WTC11 (cell line): Measurements from ENCODE around the gene COL5A1. TPM values are rescaled to one million over a fixed set of nuclear protein-coding genes. Genes with fewer than 3 reads are reported as not detected.

Experiments used
- ATAC-seq: fragments of 200-7000 bp; cut with Tn5 transposase; 2 replicates; pipeline ENCODE4 v1.10.0; 2021; ENCODE audit warnings: mild to moderate bottlenecking, moderate library complexity
- CTCF ChIA-PET: fragments of 300-600 bp; sonication (Branson Sonifier 250); formaldehyde crosslinking; loops from one replicate; lab custom pipeline; 2021; ENCODE audit warnings: antibody characterized with exemption; lab: Charles Lee
- POLR2A ChIA-PET: fragments of 350-600 bp; sonication (Branson Sonifier 250); formaldehyde crosslinking; loops from one replicate; lab custom pipeline; 2021; ENCODE audit warnings: antibody characterized with exemption; lab: Charles Lee
- DNase-seq: peaks from one replicate; pipeline ENCODE4 v3.0.0; 2021; ENCODE audit warnings: low spot score
- H3K27ac Mint-ChIP-seq: 2 replicates; pipeline ENCODE4 v1.8.0; 2021; ENCODE audit warnings: mixed read lengths
- H3K27me3 Mint-ChIP-seq: 2 replicates; pipeline ENCODE4 v1.8.0; 2021; ENCODE audit warnings: low read depth, mild to moderate bottlenecking, moderate library complexity, mixed read lengths
- H3K36me3 Mint-ChIP-seq: 2 replicates; pipeline ENCODE4 v1.8.0; 2021; ENCODE audit warnings: mixed read lengths
- H3K4me1 Mint-ChIP-seq: 2 replicates; pipeline ENCODE4 v1.8.0; 2022; ENCODE audit warnings: mixed read lengths
- H3K4me3 Mint-ChIP-seq: 2 replicates; pipeline ENCODE4 v1.8.0; 2021; ENCODE audit warnings: mild to moderate bottlenecking, moderate library complexity, mixed read lengths
- H3K9me3 Mint-ChIP-seq: 2 replicates; pipeline ENCODE4 v1.8.0; 2021; ENCODE audit warnings: mixed read lengths
- AFF4 ChIP-seq: sonication (generic); formaldehyde crosslinking; IDR thresholded peaks from 2 replicates; pipeline ENCODE4 v1.8.1; 2023; ENCODE audit warnings: mild to moderate bottlenecking, missing genetic modification reagents, borderline replicate concordance
- ATF6 ChIP-seq: sonication (generic); formaldehyde crosslinking; IDR thresholded peaks from 2 replicates; pipeline ENCODE4 v1.8.1; 2023; ENCODE audit warnings: mild to moderate bottlenecking, missing genetic modification reagents
- CDX4 ChIP-seq: fragments of 250-450 bp; sonication (Bioruptor Pico); IDR thresholded peaks from 2 replicates; pipeline ENCODE4 v1.9.0; 2021; ENCODE audit warnings: moderate library complexity, mild to moderate bottlenecking, inconsistent platforms, borderline replicate concordance
- E2F4 ChIP-seq: sonication (generic); formaldehyde crosslinking; IDR thresholded peaks from 2 replicates; pipeline ENCODE4 v1.8.1; 2022; ENCODE audit warnings: low read depth, mild to moderate bottlenecking, moderate library complexity, missing genetic modification reagents, borderline replicate concordance
- FOXK1 ChIP-seq: sonication (generic); formaldehyde crosslinking; IDR thresholded peaks from 2 replicates; pipeline ENCODE4 v1.8.0; 2022; ENCODE audit warnings: mild to moderate bottlenecking, moderate library complexity, missing genetic modification reagents
- FOXP1 ChIP-seq: sonication (generic); formaldehyde crosslinking; IDR thresholded peaks from 2 replicates; pipeline ENCODE4 v1.8.0; 2022; ENCODE audit warnings: missing genetic modification reagents, mild to moderate bottlenecking, moderate library complexity, borderline replicate concordance
- GABPB1 ChIP-seq: sonication (generic); formaldehyde crosslinking; IDR thresholded peaks from 2 replicates; pipeline ENCODE4 v1.8.1; 2023; ENCODE audit warnings: mild to moderate bottlenecking, missing genetic modification reagents
- HMGXB4 ChIP-seq: sonication (generic); formaldehyde crosslinking; IDR thresholded peaks from 2 replicates; pipeline ENCODE4 v1.8.1; 2023; ENCODE audit warnings: mild to moderate bottlenecking, moderate library complexity, missing genetic modification reagents
- IRF1 ChIP-seq: sonication (generic); formaldehyde crosslinking; IDR thresholded peaks from 2 replicates; pipeline ENCODE4 v1.8.0; 2023; ENCODE audit warnings: missing genetic modification reagents
- MYBL2 ChIP-seq: sonication (generic); formaldehyde crosslinking; IDR thresholded peaks from 2 replicates; pipeline ENCODE4 v1.8.1; 2023; ENCODE audit warnings: mild to moderate bottlenecking, moderate library complexity, missing genetic modification reagents
- NFE2L1 ChIP-seq: sonication (generic); formaldehyde crosslinking; IDR thresholded peaks from 2 replicates; pipeline ENCODE4 v1.8.1; 2023; ENCODE audit warnings: missing genetic modification reagents
- NR3C1 ChIP-seq: sonication (generic); formaldehyde crosslinking; conservative IDR thresholded peaks from 2 replicates; pipeline ENCODE4 v1.8.1; 2023; ENCODE audit warnings: low read depth, mild to moderate bottlenecking, missing genetic modification reagents
- PREB ChIP-seq: sonication (generic); formaldehyde crosslinking; IDR thresholded peaks from 2 replicates; pipeline ENCODE4 v1.8.1; 2022; ENCODE audit warnings: mild to moderate bottlenecking, missing genetic modification reagents, moderate library complexity, borderline replicate concordance
- USF1 ChIP-seq: sonication (generic); formaldehyde crosslinking; IDR thresholded peaks from 2 replicates; pipeline ENCODE4 v1.8.0; 2022; ENCODE audit warnings: mild to moderate bottlenecking, missing genetic modification reagents
- ZNF532 ChIP-seq: fragments of 250-450 bp; sonication (Bioruptor Pico); IDR thresholded peaks from 2 replicates; pipeline ENCODE4 v1.9.0; 2021; ENCODE audit warnings: mild to moderate bottlenecking, borderline replicate concordance
- ZNF671 ChIP-seq: fragments of 250-450 bp; sonication (Bioruptor Pico); IDR thresholded peaks from 2 replicates; pipeline ENCODE4 v1.8.0; 2021; ENCODE audit warnings: mild to moderate bottlenecking
- ZSCAN18 ChIP-seq: fragments of 250-450 bp; sonication (Bioruptor Pico); IDR thresholded peaks from 2 replicates; pipeline ENCODE4 v2.1.2; 2022; ENCODE audit warnings: mild to moderate bottlenecking, moderate library complexity
- total RNA-seq: library from RNA; stranded (reverse); gene quantifications from 3 replicates; pipeline ENCODE4 v1.2.3, GENCODE V29; 2021

The COL5A1 gene
- total RNA-seq, 1 experiment from 2014 or later: 13.5 TPM

GRCh38 chr9:134768332-134768708 lies 126.7 kb downstream of the COL5A1 start (continued):
- no peak for TF ChIP-seq ATF6 (CRISPR knock-in tag)
- TF ChIP-seq PREB: no peak
- no peak for TF ChIP-seq E2F4
- no peak for TF ChIP-seq FOXP1 (CRISPR knock-in tag)
- no peak for TF ChIP-seq FOXK1
- no peak for TF ChIP-seq USF1 (CRISPR knock-in tag)
- no peak for TF ChIP-seq ZNF532 (CRISPR knock-in tag)
- no peak for TF ChIP-seq CDX4 (CRISPR knock-in tag)
- TF ChIP-seq GABPB1 (CRISPR knock-in tag): no peak
- no peak for TF ChIP-seq ZNF671 (CRISPR knock-in tag)

GRCh38 chr9:134768709-134769351 lies 127.2 kb downstream of the COL5A1 start:
- ATAC-seq: no peak
- Mint-ChIP-seq H3K9me3 (no peaks in the 10 kb centered on the region), H3K4me3 (no peak overlapping the region), H3K27me3 (no peaks in the 10 kb centered on the region), H3K4me1 (no peaks in the 10 kb centered on the region), H3K27ac (no peak overlapping the region), H3K36me3 (no peaks in the 10 kb centered on the region)
- ChIA-PET CTCF (interaction anchor here (1.1 to 1.8 kb wide), 2 partner anchors 10 kb away, joined by 3 to 9 read pairs; no protein-coding TSS in a partner anchor), POLR2A (no interaction called here)
- DNase-seq: no peak
- TF ChIP-seq NFE2L1 (no peak), AFF4 (CRISPR knock-in tag) (no peak), NR3C1 (CRISPR knock-in tag) (no peak), HMGXB4 (CRISPR knock-in tag) (no peak), MYBL2 (CRISPR knock-in tag) (no peak), IRF1 (CRISPR knock-in tag) (no peak), ZSCAN18 (CRISPR knock-in tag) (no peak)
